ENCODE measurements around the gene ZNF766. TPM values are rescaled to one million over a fixed set of nuclear protein-coding genes. Genes with fewer than 3 reads are reported as not detected.
"Not testable (repeated sequence)": the region's sequence is repeated elsewhere in the genome, so short reads cannot be mapped to it uniquely, and the experiment has no call there.

The ZNF766 gene
- total RNA-seq, 1 donor from 2014 or later: 5.6 TPM

DNA sequence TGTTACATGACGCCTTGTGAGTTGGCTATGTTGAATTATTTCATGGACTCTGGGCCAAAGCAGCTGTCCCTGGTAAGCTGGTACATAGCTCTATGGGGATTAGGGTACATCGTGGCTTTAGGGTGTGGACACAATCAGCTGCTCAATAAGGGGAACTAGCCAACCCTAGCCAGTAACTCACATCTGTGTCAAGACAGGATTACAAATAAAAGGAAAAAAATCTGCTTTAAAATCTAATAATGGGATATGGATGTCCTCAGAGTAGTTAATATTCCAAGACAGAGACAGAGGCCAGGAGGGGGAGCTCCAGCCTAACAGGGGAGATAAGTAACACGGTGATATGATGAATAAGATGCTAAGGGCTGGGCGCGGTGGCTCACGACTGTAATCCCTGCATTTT, 21.1 kb upstream of the ZNF766 start:
- TF ChIP-seq POLR2AphosphoS5 (IDR thresholded peaks at IDR 0.05; ENCODE audit: insufficient read depth in 1 of 2, low read depth in 1 of 2) (no peak), POLR2A (IDR thresholded peaks at IDR 0.05) (no peak)
- TF ChIP-seq, protein P1, sequence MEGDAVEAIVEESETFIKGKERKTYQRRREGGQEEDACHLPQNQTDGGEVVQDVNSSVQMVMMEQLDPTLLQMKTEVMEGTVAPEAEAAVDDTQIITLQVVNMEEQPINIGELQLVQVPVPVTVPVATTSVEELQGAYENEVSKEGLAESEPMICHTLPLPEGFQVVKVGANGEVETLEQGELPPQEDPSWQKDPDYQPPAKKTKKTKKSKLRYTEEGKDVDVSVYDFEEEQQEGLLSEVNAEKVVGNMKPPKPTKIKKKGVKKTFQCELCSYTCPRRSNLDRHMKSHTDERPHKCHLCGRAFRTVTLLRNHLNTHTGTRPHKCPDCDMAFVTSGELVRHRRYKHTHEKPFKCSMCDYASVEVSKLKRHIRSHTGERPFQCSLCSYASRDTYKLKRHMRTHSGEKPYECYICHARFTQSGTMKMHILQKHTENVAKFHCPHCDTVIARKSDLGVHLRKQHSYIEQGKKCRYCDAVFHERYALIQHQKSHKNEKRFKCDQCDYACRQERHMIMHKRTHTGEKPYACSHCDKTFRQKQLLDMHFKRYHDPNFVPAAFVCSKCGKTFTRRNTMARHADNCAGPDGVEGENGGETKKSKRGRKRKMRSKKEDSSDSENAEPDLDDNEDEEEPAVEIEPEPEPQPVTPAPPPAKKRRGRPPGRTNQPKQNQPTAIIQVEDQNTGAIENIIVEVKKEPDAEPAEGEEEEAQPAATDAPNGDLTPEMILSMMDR (IDR thresholded peaks at IDR 0.05): peak in 2 of 3 experiments; percentile 24 to 35
- no peak overlapping the region for H3K4me3 ChIP-seq
- no peaks in the 10 kb centered on the region for H3K4me1 ChIP-seq
- H3K36me3 ChIP-seq: no peaks in the 10 kb centered on the region
- no peak for DNase-seq (ENCODE audit: extremely low spot score in 2 of 2)
- intact Hi-C loops (cut with DNase I): no loop called here
- H3K27me3 ChIP-seq: no peaks in the 10 kb centered on the region
- no peaks in the 10 kb centered on the region for H3K9me3 ChIP-seq
- H3K27ac ChIP-seq: no peak overlapping the region

DNA sequence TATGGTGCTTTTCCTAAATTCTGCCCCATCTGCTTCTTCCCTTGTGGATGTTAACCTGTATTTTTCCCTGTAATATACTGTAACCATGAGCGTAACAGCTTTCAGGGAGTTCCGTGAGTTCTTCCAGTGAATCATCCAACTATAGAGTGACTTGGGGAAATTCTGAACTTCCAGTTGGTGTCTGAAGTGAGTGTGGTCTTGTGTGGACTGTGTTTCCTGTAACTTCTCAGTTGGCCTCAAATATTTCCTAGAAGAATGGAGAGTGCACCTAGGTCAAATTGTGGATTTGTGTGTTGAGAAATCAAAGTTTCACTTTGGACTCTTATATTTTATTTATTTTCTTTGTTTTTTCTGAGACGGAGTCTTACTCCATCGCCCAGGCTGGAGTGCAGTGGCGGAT, 11.0 kb upstream of the ZNF766 start:
- no peaks in the 10 kb centered on the region for H3K27me3 ChIP-seq
- H3K36me3 ChIP-seq: no peaks in the 10 kb centered on the region
- H3K4me3 ChIP-seq: no peak overlapping the region
- no peak for DNase-seq (ENCODE audit: extremely low spot score in 2 of 2)
- H3K4me1 ChIP-seq: no peaks in the 10 kb centered on the region
- H3K27ac ChIP-seq: no peak overlapping the region
- TF ChIP-seq POLR2A (IDR thresholded peaks at IDR 0.05): no peak
- TF ChIP-seq, protein P1 (IDR thresholded peaks at IDR 0.05): no peak
- no peak for TF ChIP-seq POLR2AphosphoS5 (IDR thresholded peaks at IDR 0.05; ENCODE audit: insufficient read depth in 1 of 2, low read depth in 1 of 2)
- intact Hi-C loops (cut with DNase I): no loop called here
- no peaks in the 10 kb centered on the region for H3K9me3 ChIP-seq

DNA sequence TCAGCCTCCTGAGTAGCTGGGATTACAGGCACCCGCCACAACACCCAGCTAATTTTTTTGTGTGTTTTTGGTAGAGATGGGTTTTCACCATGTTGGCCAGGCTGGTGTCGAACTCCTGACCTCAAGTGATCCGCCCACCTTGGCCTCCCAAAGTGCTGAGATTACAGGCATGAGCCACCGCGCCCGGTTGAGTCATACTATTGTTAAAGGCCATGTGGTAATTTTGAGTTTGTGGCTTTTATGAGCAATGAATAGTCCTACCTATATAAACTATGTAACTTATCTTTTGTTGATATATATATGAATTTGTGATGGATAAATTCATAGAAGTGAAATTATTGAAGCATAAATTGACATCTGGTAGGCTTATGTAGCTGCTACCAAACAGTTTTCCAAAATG, 3.8 kb upstream of the ZNF766 start:
- H3K4me3 ChIP-seq; intact Hi-C loops (cut with DNase I); H3K9me3 ChIP-seq; H3K36me3 ChIP-seq; DNase-seq (ENCODE audit: extremely low spot score in 2 of 2); H3K27me3 ChIP-seq; H3K27ac ChIP-seq: not testable (repeated sequence)
- peaks cover 11% of the 10 kb centered on the region for H3K4me1 ChIP-seq

DNA sequence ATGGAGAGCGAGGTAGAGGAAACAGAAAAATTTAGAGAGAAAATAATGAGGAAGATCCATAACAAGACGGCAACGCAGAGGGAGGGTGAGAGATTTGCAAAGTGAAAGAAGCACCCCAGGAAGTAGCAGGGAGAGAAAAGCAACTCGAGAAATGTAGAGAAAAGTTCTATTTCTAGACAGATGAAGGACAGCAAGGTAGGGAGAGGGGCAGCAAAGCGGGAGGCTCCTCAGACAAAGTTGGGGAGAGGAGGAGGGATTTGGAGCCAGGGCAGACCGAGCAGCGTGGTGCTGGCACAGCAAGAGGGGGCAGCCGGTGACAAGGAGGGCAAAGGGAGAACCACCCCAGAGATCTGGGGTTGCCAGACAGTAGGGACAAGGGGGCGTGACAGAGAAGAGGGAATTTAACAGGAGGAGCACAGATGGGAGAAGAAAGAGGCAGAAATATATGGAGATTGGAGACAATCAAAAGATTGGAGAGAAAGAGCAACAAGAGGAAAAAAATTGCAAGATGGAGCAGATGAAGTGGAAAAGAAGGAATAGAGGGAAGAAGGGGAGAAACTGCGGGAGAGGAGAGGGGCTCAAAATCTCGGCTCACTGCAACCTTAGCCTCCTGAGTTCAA, 989 bp downstream of the ZNF766 start:
- Histone ChIP-seq H3K27ac (peak overlapping the region; percentile 93), H3K27me3 (no peaks in the 10 kb centered on the region), H3K4me3 (peak overlapping the region; percentile 90 to 93), H3K36me3 (no peaks in the 10 kb centered on the region), H3K9me3 (no peaks in the 10 kb centered on the region), H3K4me1 (peaks cover 25% of the 10 kb centered on the region)
- TF ChIP-seq, protein P1 (IDR thresholded peaks at IDR 0.05): no peak
- TF ChIP-seq POLR2A (IDR thresholded peaks at IDR 0.05) (no peak), POLR2AphosphoS5 (IDR thresholded peaks at IDR 0.05; ENCODE audit: insufficient read depth in 1 of 2, low read depth in 1 of 2) (no peak)
- DNase-seq (ENCODE audit: extremely low spot score in 2 of 2): no peak
- intact Hi-C loops (cut with DNase I): no loop called here

DNA sequence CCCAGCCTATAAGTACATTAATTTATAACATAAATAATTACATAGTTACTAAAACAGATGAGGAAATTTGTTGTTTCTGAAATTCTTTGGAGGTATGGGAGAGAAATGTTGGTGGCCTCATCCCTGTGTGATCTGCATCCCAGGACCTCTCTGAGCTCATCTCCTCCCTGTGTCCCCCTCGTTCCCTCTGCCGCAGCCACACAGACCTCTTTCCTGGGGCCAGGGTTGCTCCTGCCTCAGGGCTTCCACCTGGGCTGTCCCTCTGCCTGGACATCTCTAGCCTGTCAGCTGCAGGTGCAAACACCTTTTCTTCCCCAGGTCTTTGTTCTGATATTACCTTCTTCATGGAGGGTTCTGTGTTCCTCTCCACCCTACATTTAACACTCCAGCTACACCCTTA, 3.9 kb downstream of the ZNF766 start:
- Histone ChIP-seq H3K9me3 (no peaks in the 10 kb centered on the region), H3K27ac (no peak overlapping the region), H3K36me3 (no peaks in the 10 kb centered on the region), H3K4me3 (no peak overlapping the region), H3K4me1 (peaks cover 25% of the 10 kb centered on the region), H3K27me3 (no peaks in the 10 kb centered on the region)
- intact Hi-C loops (cut with DNase I): no loop called here
- TF ChIP-seq POLR2AphosphoS5 (IDR thresholded peaks at IDR 0.05; ENCODE audit: insufficient read depth in 1 of 2, low read depth in 1 of 2): no peak
- TF ChIP-seq POLR2A (IDR thresholded peaks at IDR 0.05): no peak
- TF ChIP-seq, protein P1 (IDR thresholded peaks at IDR 0.05): no peak
- no peak for DNase-seq (ENCODE audit: extremely low spot score in 2 of 2)

Data from vagina (tissue), 2 donors.